ENCODE measurements around the gene CBX6.
A peak's percentile ranks its signal among the peaks of the same experiment; 100 is the strongest.
"Not testable (repeated sequence)": the region's sequence is repeated elsewhere in the genome, so short reads cannot be mapped to it uniquely, and the experiment has no call there.

Gene CBX6

GRCh38 chr22:38872172-38872830 lies at the start of gene CBX6:
CBX6 (minus strand) TSS chr22:38872216; CDS start chr22:38872190, 26 bp downstream.
- DNase-seq (ENCODE audit: low read depth in 1 of 2, low spot score in 1 of 2), result peak; percentile 93 to 94
- in situ Hi-C loops (cut with HindIII; ENCODE audit: low pct_unique_long_range_greater_than_20kb, low sequenced_read_pairs), result no loop called here
- no peak for TF ChIP-seq JUND (IDR thresholded peaks at IDR 0.05; ENCODE audit: low read depth)

- TF ChIP-seq JUND (IDR thresholded peaks at IDR 0.05; ENCODE audit: low read depth), result no peak
- in situ Hi-C loops (cut with HindIII; ENCODE audit: low pct_unique_long_range_greater_than_20kb, low sequenced_read_pairs), result no loop called here
- no peak for DNase-seq (ENCODE audit: low read depth in 1 of 2, low spot score in 1 of 2)
Measured at GRCh38 chr22:38921806-38922205, 49.8 kb upstream of the CBX6 start.

- in situ Hi-C loops (cut with HindIII; ENCODE audit: low pct_unique_long_range_greater_than_20kb, low sequenced_read_pairs), result no loop called here
- no peak for DNase-seq (ENCODE audit: low read depth in 1 of 2, low spot score in 1 of 2)
- no peak for TF ChIP-seq JUND (IDR thresholded peaks at IDR 0.05; ENCODE audit: low read depth)
Measured at GRCh38 chr22:38921120-38921519, 49.1 kb upstream of the CBX6 start.

GRCh38 chr22:38919631-38920190 lies 47.7 kb upstream of the CBX6 start:
- in situ Hi-C loops (cut with HindIII; ENCODE audit: low pct_unique_long_range_greater_than_20kb, low sequenced_read_pairs), result no loop called here
- DNase-seq (ENCODE audit: low read depth in 1 of 2, low spot score in 1 of 2), result no peak
- no peak for TF ChIP-seq JUND (IDR thresholded peaks at IDR 0.05; ENCODE audit: low read depth)

- no peak for TF ChIP-seq JUND (IDR thresholded peaks at IDR 0.05; ENCODE audit: low read depth)
- no peak for DNase-seq (ENCODE audit: low read depth in 1 of 2, low spot score in 1 of 2)
- in situ Hi-C loops (cut with HindIII; ENCODE audit: low pct_unique_long_range_greater_than_20kb, low sequenced_read_pairs), result no loop called here
Measured at GRCh38 chr22:38911434-38911833, 39.4 kb upstream of the CBX6 start.

GRCh38 chr22:38907767-38908166 lies 35.8 kb upstream of the CBX6 start:
- no peak for DNase-seq (ENCODE audit: low read depth in 1 of 2, low spot score in 1 of 2)
- TF ChIP-seq JUND (IDR thresholded peaks at IDR 0.05; ENCODE audit: low read depth), result no peak
- in situ Hi-C loops (cut with HindIII; ENCODE audit: low pct_unique_long_range_greater_than_20kb, low sequenced_read_pairs), result no loop called here

GRCh38 chr22:38906052-38906451 lies 34.0 kb upstream of the CBX6 start:
- in situ Hi-C loops (cut with HindIII; ENCODE audit: low pct_unique_long_range_greater_than_20kb, low sequenced_read_pairs), result no loop called here
- no peak for TF ChIP-seq JUND (IDR thresholded peaks at IDR 0.05; ENCODE audit: low read depth)
- DNase-seq (ENCODE audit: low read depth in 1 of 2, low spot score in 1 of 2), result no peak

- in situ Hi-C loops (cut with HindIII; ENCODE audit: low pct_unique_long_range_greater_than_20kb, low sequenced_read_pairs), result not testable (repeated sequence)
- DNase-seq (ENCODE audit: low read depth in 1 of 2, low spot score in 1 of 2), result peak in 1 of 2 experiments; percentile 45
Measured at GRCh38 chr22:38904052-38904617, 32.1 kb upstream of the CBX6 start.

GRCh38 chr22:38901111-38901641 lies 29.2 kb upstream of the CBX6 start:
- DNase-seq (ENCODE audit: low read depth in 1 of 2, low spot score in 1 of 2), result no peak
- in situ Hi-C loops (cut with HindIII; ENCODE audit: low pct_unique_long_range_greater_than_20kb, low sequenced_read_pairs), result no loop called here
- TF ChIP-seq JUND (IDR thresholded peaks at IDR 0.05; ENCODE audit: low read depth), result no peak

GRCh38 chr22:38900677-38901076 lies 28.7 kb upstream of the CBX6 start:
- TF ChIP-seq JUND (IDR thresholded peaks at IDR 0.05; ENCODE audit: low read depth), result no peak
- DNase-seq (ENCODE audit: low read depth in 1 of 2, low spot score in 1 of 2), result no peak
- in situ Hi-C loops (cut with HindIII; ENCODE audit: low pct_unique_long_range_greater_than_20kb, low sequenced_read_pairs), result no loop called here

GRCh38 chr22:38891256-38891655 lies 19.2 kb upstream of the CBX6 start:
- no peak for DNase-seq (ENCODE audit: low read depth in 1 of 2, low spot score in 1 of 2)
- in situ Hi-C loops (cut with HindIII; ENCODE audit: low pct_unique_long_range_greater_than_20kb, low sequenced_read_pairs), result no loop called here
- TF ChIP-seq JUND (IDR thresholded peaks at IDR 0.05; ENCODE audit: low read depth), result no peak

- in situ Hi-C loops (cut with HindIII; ENCODE audit: low pct_unique_long_range_greater_than_20kb, low sequenced_read_pairs), result no loop called here
- no peak for TF ChIP-seq JUND (IDR thresholded peaks at IDR 0.05; ENCODE audit: low read depth)
- no peak for DNase-seq (ENCODE audit: low read depth in 1 of 2, low spot score in 1 of 2)
Measured at GRCh38 chr22:38890377-38890776, 18.4 kb upstream of the CBX6 start.

GRCh38 chr22:38886333-38886732 lies 14.3 kb upstream of the CBX6 start:
- TF ChIP-seq JUND (IDR thresholded peaks at IDR 0.05; ENCODE audit: low read depth), result no peak
- DNase-seq (ENCODE audit: low read depth in 1 of 2, low spot score in 1 of 2), result no peak
- in situ Hi-C loops (cut with HindIII; ENCODE audit: low pct_unique_long_range_greater_than_20kb, low sequenced_read_pairs), result no loop called here

Measured in T47D (cell line).